ENCODE data around the gene TSC22D1. TPM values are rescaled to one million over a fixed set of nuclear protein-coding genes. Genes with fewer than 3 reads are reported as not detected.

The TSC22D1 gene
- total RNA-seq, 1 experiment from 2014 or later = 194 TPM

GRCh38 chr13:44573071-44573470, 3.1 kb downstream of the TSC22D1 start:
- Histone ChIP-seq H3K4me1 (ENCODE audit: insufficient read depth, low read length) (peaks cover 34% of the 10 kb centered on the region), H3K27me3 (ENCODE audit: low read length) (no peaks in the 10 kb centered on the region), H2AFZ (ENCODE audit: low read length) (no peak overlapping the region), H3K36me3 (ENCODE audit: low read depth, low read length) (0 out of 2 replicates have a peak, but pooled peaks cover 3% of the 10 kb centered on the region), H3K79me2 (ENCODE audit: low read length) (peaks cover 89% of the 10 kb centered on the region), H3F3A (ENCODE audit: low read length, unreplicated experiment) (no peaks in the 10 kb centered on the region), H3K4me3 (ENCODE audit: low read length) (peak overlapping the region; percentile 84), H3K9ac (ENCODE audit: low read length) (no peak overlapping the region; the same call in 1 of the 2 replicates), H4K20me1 (ENCODE audit: low read length) (peaks cover 26% of the 10 kb centered on the region), H3K9me3 (ENCODE audit: low read length) (no peaks in the 10 kb centered on the region), H3K4me2 (ENCODE audit: low read length) (peak overlapping the region; percentile 94), H3K9me2 (replicated peaks; ENCODE audit: low read length) (no peaks in the 10 kb centered on the region), H3K27ac (ENCODE audit: low read length) (no peak overlapping the region)
- ChIA-PET POLR2A (ENCODE audit: unreplicated experiment) (no interaction called here), CTCF (no interaction called here)
- ATAC-seq (no peak), DNase-seq (no peak)
- BruUV-seq (replicated peaks) = no TSS peak
- TF ChIP-seq EZH2 (IDR thresholded peaks at IDR 0.05; ENCODE audit: low read length, unreplicated experiment) (no peak), CTCF (conservative IDR thresholded peaks at IDR 0.05; ENCODE audit: low read depth, low read length) (no peak), EZH2phosphoT487 (IDR thresholded peaks at IDR 0.05; ENCODE audit: borderline replicate concordance, low read length) (no peak)
- intact Hi-C loops (cut with micrococcal nuclease) = loop anchor here (5.0 kb wide), 1 partner anchor 86 kb away; no protein-coding TSS in a partner anchor

- no peak for TF ChIP-seq EZH2phosphoT487 (IDR thresholded peaks at IDR 0.05; ENCODE audit: borderline replicate concordance, low read length)
- no peak for TF ChIP-seq EZH2 (IDR thresholded peaks at IDR 0.05; ENCODE audit: low read length, unreplicated experiment)
- TF ChIP-seq CTCF (conservative IDR thresholded peaks at IDR 0.05; ENCODE audit: low read depth, low read length) = no peak
- no peaks in the 10 kb centered on the region for H3K36me3 ChIP-seq (ENCODE audit: low read depth, low read length)
- CTCF ChIA-PET = no interaction called here
These were observed 9.5 kb downstream of the TSC22D1 start for GRCh38 chr13:44566601-44567000.

GRCh38 chr13:44565881-44566280, 10.2 kb downstream of the TSC22D1 start:
- ChIA-PET POLR2A (ENCODE audit: unreplicated experiment) (no interaction called here), CTCF (no interaction called here)
- intact Hi-C loops (cut with micrococcal nuclease) = no loop called here
- Histone ChIP-seq H2AFZ (ENCODE audit: low read length) (no peak overlapping the region), H3K4me2 (ENCODE audit: low read length) (0 out of 2 replicates have a peak overlapping the region, but pooled peaks have one; percentile 61), H3K9ac (ENCODE audit: low read length) (no peak overlapping the region), H3K36me3 (ENCODE audit: low read depth, low read length) (no peaks in the 10 kb centered on the region), H3K79me2 (ENCODE audit: low read length) (peaks cover 99% of the 10 kb centered on the region), H3K4me1 (ENCODE audit: insufficient read depth, low read length) (peaks cover 13% of the 10 kb centered on the region), H3K27me3 (ENCODE audit: low read length) (no peaks in the 10 kb centered on the region), H3F3A (ENCODE audit: low read length, unreplicated experiment) (no peaks in the 10 kb centered on the region), H3K9me3 (ENCODE audit: low read length) (no peaks in the 10 kb centered on the region), H3K9me2 (replicated peaks; ENCODE audit: low read length) (no peaks in the 10 kb centered on the region), H3K27ac (ENCODE audit: low read length) (no peak overlapping the region), H4K20me1 (ENCODE audit: low read length) (no peaks in the 10 kb centered on the region; the same call in 1 of the 2 replicates), H3K4me3 (ENCODE audit: low read length) (no peak overlapping the region)
- BruUV-seq (replicated peaks) = no TSS peak
- no peak for TF ChIP-seq EZH2 (IDR thresholded peaks at IDR 0.05; ENCODE audit: low read length, unreplicated experiment)
- no peak for TF ChIP-seq CTCF (conservative IDR thresholded peaks at IDR 0.05; ENCODE audit: low read depth, low read length)
- no peak for TF ChIP-seq EZH2phosphoT487 (IDR thresholded peaks at IDR 0.05; ENCODE audit: borderline replicate concordance, low read length)
- ATAC-seq (no peak), DNase-seq (no peak)

More at GRCh38 chr13:44566601-44567000, 9.5 kb downstream of the TSC22D1 start:
- no peak for ATAC-seq
- Histone ChIP-seq H3K9me2 (replicated peaks; ENCODE audit: low read length) (no peaks in the 10 kb centered on the region), H3K4me3 (ENCODE audit: low read length) (no peak overlapping the region), H3K27me3 (ENCODE audit: low read length) (no peaks in the 10 kb centered on the region), H3K79me2 (ENCODE audit: low read length) (peaks cover 99% of the 10 kb centered on the region), H4K20me1 (ENCODE audit: low read length) (no peaks in the 10 kb centered on the region; the same call in 1 of the 2 replicates), H3F3A (ENCODE audit: low read length, unreplicated experiment) (no peaks in the 10 kb centered on the region), H3K4me2 (ENCODE audit: low read length) (peak overlapping the region; percentile 61), H3K27ac (ENCODE audit: low read length) (no peak overlapping the region), H3K9me3 (ENCODE audit: low read length) (no peaks in the 10 kb centered on the region), H2AFZ (ENCODE audit: low read length) (no peak overlapping the region), H3K4me1 (ENCODE audit: insufficient read depth, low read length) (peaks cover 13% of the 10 kb centered on the region), H3K9ac (ENCODE audit: low read length) (no peak overlapping the region)
- no peak for DNase-seq
- intact Hi-C loops (cut with micrococcal nuclease) = no loop called here
- POLR2A ChIA-PET (ENCODE audit: unreplicated experiment) = no interaction called here
- no TSS peak for BruUV-seq (replicated peaks)
